Activated CD4-positive, alpha-beta T cell treated with anti-CD3 and anti-CD28 coated beads, Interleukin-2, amount 50 U/mL, for 16 hours (primary cell): ENCODE measurements around the gene LEFTY1.

Experiments
- DNase-seq: peaks from one replicate; pipeline ENCODE4 v3.0.0-alpha.2; 2020

The LEFTY1 gene

GRCh38 chr1:225915538-225915991 is 26.6 kb upstream of the LEFTY1 start:
- no peak for DNase-seq

- DNase-seq: no peak
These were observed 26.0 kb upstream of the LEFTY1 start for GRCh38 chr1:225914947-225915346.

- no peak for DNase-seq
These were observed 25.4 kb upstream of the LEFTY1 start for GRCh38 chr1:225914391-225914790.

GRCh38 chr1:225911191-225912130 is 22.5 kb upstream of the LEFTY1 start:
- DNase-seq: peak; percentile 61

- no peak for DNase-seq
These were observed 20.5 kb upstream of the LEFTY1 start for GRCh38 chr1:225909477-225909876.

GRCh38 chr1:225908773-225909172 is 19.8 kb upstream of the LEFTY1 start:
- DNase-seq: no peak

GRCh38 chr1:225908013-225908640 is 19.2 kb upstream of the LEFTY1 start:
- DNase-seq: no peak

- DNase-seq: no peak
These were observed 18.4 kb upstream of the LEFTY1 start for GRCh38 chr1:225907341-225907740.

GRCh38 chr1:225906467-225906866 is 17.5 kb upstream of the LEFTY1 start:
- no peak for DNase-seq

- no peak for DNase-seq
These were observed 14.7 kb upstream of the LEFTY1 start for GRCh38 chr1:225903623-225904022.

- DNase-seq: no peak
These were observed 10.3 kb upstream of the LEFTY1 start for GRCh38 chr1:225899044-225899925.

- DNase-seq: no peak
These were observed 8.9 kb upstream of the LEFTY1 start for GRCh38 chr1:225897595-225898514.

GRCh38 chr1:225896937-225897549 is 8.1 kb upstream of the LEFTY1 start:
- DNase-seq: peak; percentile 91

- no peak for DNase-seq
These were observed 7.5 kb upstream of the LEFTY1 start for GRCh38 chr1:225896494-225896893.

- DNase-seq: no peak
These were observed 3.4 kb upstream of the LEFTY1 start for GRCh38 chr1:225892307-225892706.

- no peak for DNase-seq
These were observed 2.5 kb upstream of the LEFTY1 start for GRCh38 chr1:225891229-225891972.

GRCh38 chr1:225890346-225891228 is 1.6 kb upstream of the LEFTY1 start:
- no peak for DNase-seq

GRCh38 chr1:225889743-225890142 is 797 bp upstream of the LEFTY1 start:
- no peak for DNase-seq

- DNase-seq: no peak
These were observed 553 bp downstream of the LEFTY1 start for GRCh38 chr1:225888289-225888897.
